Left renal pelvis (tissue), 4 donors: Measurements from ENCODE around the gene MIDN. TPM values are rescaled to one million over a fixed set of nuclear protein-coding genes. Genes with fewer than 3 reads are reported as not detected.

ENCODE experiments used
- DNase-seq, 4 donors: peaks; one replicate each; pipeline ENCODE4 v3.0.0-alpha.2; 2013; ENCODE audit warnings: low read depth in 4 of 4, low spot score in 3 of 4
- polyA plus RNA-seq, 4 donors: library from polyadenylated mRNA; unstranded; fragments of 120-200 nt; gene quantifications; one replicate each; pipeline ENCODE4 v1.2.1, GENCODE V29; 2013; ENCODE audit not compliant: insufficient read length in 4 of 4

Gene MIDN
- polyA plus RNA-seq, 4 donors, result 45.4 to 73.1 (median 48.0) TPM

GRCh38 chr19:1278713-1279660 lies 30.6 kb downstream of the MIDN start:
- DNase-seq, result no peak

- DNase-seq, result no peak
Measured at GRCh38 chr19:1279782-1280341, 31.5 kb downstream of the MIDN start.

- no peak for DNase-seq
Measured at GRCh38 chr19:1280636-1281568, 32.5 kb downstream of the MIDN start.

GRCh38 chr19:1281569-1282287 lies 33.3 kb downstream of the MIDN start:
- no peak for DNase-seq

- no peak for DNase-seq
Measured at GRCh38 chr19:1282588-1283206, 34.3 kb downstream of the MIDN start.

GRCh38 chr19:1283207-1283916 lies 35.0 kb downstream of the MIDN start:
- DNase-seq, result no peak

GRCh38 chr19:1283917-1284292 lies 35.5 kb downstream of the MIDN start:
- DNase-seq, result no peak

- DNase-seq, result no peak
Measured at GRCh38 chr19:1284293-1284978, 36.1 kb downstream of the MIDN start.

- DNase-seq, result no peak
Measured at GRCh38 chr19:1284979-1285736, 36.8 kb downstream of the MIDN start.

GRCh38 chr19:1285737-1286360 lies 37.5 kb downstream of the MIDN start, which contains the start of gene EFNA2:
Gene EFNA2 (plus strand): TSS chr19:1285873. CDS start chr19:1286169, 296 bp downstream.
- no peak for DNase-seq

- DNase-seq, result no peak
Measured at GRCh38 chr19:1286487-1287353, 38.3 kb downstream of the MIDN start.

GRCh38 chr19:1287354-1288225 lies 39.2 kb downstream of the MIDN start:
- DNase-seq, result no peak

GRCh38 chr19:1288226-1288612 lies 39.8 kb downstream of the MIDN start:
- DNase-seq, result no peak

- DNase-seq, result no peak
Measured at GRCh38 chr19:1288833-1289685, 40.7 kb downstream of the MIDN start.

GRCh38 chr19:1289686-1290025 lies 41.3 kb downstream of the MIDN start:
- no peak for DNase-seq
